ENCODE measurements around the gene PKD2L1. TPM values are rescaled to one million over a fixed set of nuclear protein-coding genes. Genes with fewer than 3 reads are reported as not detected.
"Not testable (repeated sequence)": the region's sequence is repeated elsewhere in the genome, so short reads cannot be mapped to it uniquely, and the experiment has no call there.

Gene PKD2L1
- polyA plus RNA-seq (2011; rRNA removed) = not detected in 2 replicates
- polyA minus RNA-seq (2011; rRNA and poly(A)+ RNA removed) = not detected in 2 replicates

GRCh38 chr10:100330079-100330478 is at the start of gene PKD2L1:
Gene PKD2L1 (minus strand): TSS chr10:100330228. CDS start chr10:100330103, 125 bp downstream.
- no peak within 1 kb of the TSS for H3K4me3 ChIP-seq (ENCODE audit: low read depth, low read length)
- CTCF ChIA-PET = interaction anchor here (0.9 to 2.6 kb wide), 2 partner anchors 9 to 104 kb away, joined by 3 to 12 read pairs; no protein-coding TSS in a partner anchor
- TF ChIP-seq, protein P1, sequence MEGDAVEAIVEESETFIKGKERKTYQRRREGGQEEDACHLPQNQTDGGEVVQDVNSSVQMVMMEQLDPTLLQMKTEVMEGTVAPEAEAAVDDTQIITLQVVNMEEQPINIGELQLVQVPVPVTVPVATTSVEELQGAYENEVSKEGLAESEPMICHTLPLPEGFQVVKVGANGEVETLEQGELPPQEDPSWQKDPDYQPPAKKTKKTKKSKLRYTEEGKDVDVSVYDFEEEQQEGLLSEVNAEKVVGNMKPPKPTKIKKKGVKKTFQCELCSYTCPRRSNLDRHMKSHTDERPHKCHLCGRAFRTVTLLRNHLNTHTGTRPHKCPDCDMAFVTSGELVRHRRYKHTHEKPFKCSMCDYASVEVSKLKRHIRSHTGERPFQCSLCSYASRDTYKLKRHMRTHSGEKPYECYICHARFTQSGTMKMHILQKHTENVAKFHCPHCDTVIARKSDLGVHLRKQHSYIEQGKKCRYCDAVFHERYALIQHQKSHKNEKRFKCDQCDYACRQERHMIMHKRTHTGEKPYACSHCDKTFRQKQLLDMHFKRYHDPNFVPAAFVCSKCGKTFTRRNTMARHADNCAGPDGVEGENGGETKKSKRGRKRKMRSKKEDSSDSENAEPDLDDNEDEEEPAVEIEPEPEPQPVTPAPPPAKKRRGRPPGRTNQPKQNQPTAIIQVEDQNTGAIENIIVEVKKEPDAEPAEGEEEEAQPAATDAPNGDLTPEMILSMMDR (IDR thresholded peaks at IDR 0.05; ENCODE audit: low read depth, low read length) = no peak
- peaks cover 44% of the 10 kb centered on the region for H3K27me3 ChIP-seq (ENCODE audit: control insufficient read depth, insufficient read depth, low read length)
- H3K27ac ChIP-seq (ENCODE audit: low read depth, low read length) = no peak within 1 kb of the TSS
- POLR2A ChIA-PET = no interaction called here
- DNase-seq (ENCODE audit: low read depth, low spot score) = no peak
- no peaks in the 10 kb centered on the region for H3K9me3 ChIP-seq (ENCODE audit: control insufficient read depth, insufficient read depth, low read length)

DNA sequence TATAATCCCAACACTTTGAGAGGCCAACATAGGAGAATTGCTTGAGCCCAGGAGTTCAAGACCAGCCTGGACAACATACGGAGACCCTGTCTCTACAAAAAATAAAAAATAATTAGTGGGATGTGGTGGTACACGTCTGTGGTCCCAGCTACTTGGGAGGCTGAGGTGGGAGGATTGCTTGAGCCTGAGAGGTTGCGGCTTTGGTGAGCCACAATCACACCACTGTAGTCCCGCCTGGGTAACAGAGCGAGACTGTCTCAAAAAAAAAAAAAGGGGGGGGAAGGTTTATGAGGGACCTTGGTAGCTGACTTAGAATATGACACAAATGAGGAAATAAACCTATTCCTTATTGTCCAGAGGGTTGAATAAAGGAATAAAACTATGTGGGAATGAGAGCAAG is 47.8 kb upstream of the PKD2L1 start:
- DNase-seq (ENCODE audit: low read depth, low spot score) = no peak
- TF ChIP-seq, protein P1 (IDR thresholded peaks at IDR 0.05; ENCODE audit: low read depth, low read length) = no peak
- no peak overlapping the region for H3K4me3 ChIP-seq (ENCODE audit: low read depth, low read length)
- no peaks in the 10 kb centered on the region for H3K27me3 ChIP-seq (ENCODE audit: control insufficient read depth, insufficient read depth, low read length)
- CTCF ChIA-PET = interaction anchor here (1.1 to 1.2 kb wide), 2 partner anchors 36 to 39 kb away, joined by 3 read pairs; no protein-coding TSS in a partner anchor
- no peaks in the 10 kb centered on the region for H3K9me3 ChIP-seq (ENCODE audit: control insufficient read depth, insufficient read depth, low read length)
- POLR2A ChIA-PET = no interaction called here
- no peak overlapping the region for H3K27ac ChIP-seq (ENCODE audit: low read depth, low read length)

DNA sequence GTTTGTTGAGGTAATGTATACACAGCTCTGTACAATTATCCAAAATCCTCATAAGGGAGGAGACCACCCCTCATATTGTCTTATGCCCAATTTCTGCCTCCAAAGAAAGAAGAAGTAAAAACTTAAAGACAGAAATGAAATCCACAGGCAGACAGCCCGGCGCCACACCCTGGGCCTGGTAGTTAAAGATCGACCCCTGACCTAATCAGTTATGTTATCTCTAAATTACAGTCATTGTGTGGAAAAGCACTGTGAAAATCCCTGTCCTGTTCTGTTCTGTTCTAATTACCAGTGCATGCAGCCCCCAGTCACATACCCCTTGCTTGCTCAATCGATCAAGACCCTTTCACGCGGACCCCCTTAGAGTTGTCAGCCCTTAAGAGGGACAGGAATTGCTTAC is 46.6 kb upstream of the PKD2L1 start:
- H3K9me3 ChIP-seq (ENCODE audit: control insufficient read depth, insufficient read depth, low read length); H3K27me3 ChIP-seq (ENCODE audit: control insufficient read depth, insufficient read depth, low read length); POLR2A ChIA-PET; DNase-seq (ENCODE audit: low read depth, low spot score); H3K27ac ChIP-seq (ENCODE audit: low read depth, low read length); H3K4me3 ChIP-seq (ENCODE audit: low read depth, low read length); CTCF ChIA-PET: not testable (repeated sequence)

DNA sequence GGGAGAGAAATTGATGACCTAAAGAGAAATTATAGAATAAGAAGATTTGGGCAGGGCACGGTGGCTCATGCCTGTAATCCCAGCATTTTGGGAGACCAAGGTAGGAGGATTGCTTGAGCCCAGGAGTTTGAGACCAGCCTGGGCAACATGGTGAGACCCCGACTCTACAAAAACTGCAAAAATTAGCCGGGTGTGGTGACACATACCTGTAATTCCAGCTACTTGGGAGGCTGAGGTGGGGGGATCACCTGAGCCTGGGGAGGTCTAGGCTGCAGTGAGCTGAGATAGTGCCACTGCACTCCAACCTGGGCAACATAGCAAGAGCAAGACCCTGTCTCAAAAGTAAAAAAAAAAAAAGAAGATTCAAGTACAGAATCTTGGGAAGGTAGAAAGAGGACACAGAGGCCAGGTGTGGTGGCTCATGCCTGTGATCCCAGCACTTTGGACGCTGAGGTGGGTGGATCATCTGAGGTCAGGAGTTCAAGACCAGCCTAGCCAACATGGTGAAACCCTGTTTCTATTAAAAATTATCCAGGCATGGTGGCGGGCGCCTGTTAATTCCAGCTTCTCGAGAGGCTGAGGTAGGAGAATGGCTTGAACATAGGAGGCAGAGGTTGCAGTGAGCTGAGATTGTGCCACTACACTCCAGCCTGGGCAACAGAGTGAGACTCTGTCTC is 44.8 kb upstream of the PKD2L1 start:
- CTCF ChIA-PET = interaction anchor here (0.6 to 1.6 kb wide), 3 partner anchors 58 to 298 kb away, joined by 3 to 4 read pairs (median 3); no protein-coding TSS in a partner anchor

GRCh38 chr10:100374200-100374655 is 44.2 kb upstream of the PKD2L1 start:
- peak overlapping the region; percentile 74 for H3K4me3 ChIP-seq (ENCODE audit: low read depth, low read length)
- H3K27me3 ChIP-seq (ENCODE audit: control insufficient read depth, insufficient read depth, low read length) = no peaks in the 10 kb centered on the region
- peak overlapping the region; percentile 100 for H3K27ac ChIP-seq (ENCODE audit: low read depth, low read length)
- H3K9me3 ChIP-seq (ENCODE audit: control insufficient read depth, insufficient read depth, low read length) = no peaks in the 10 kb centered on the region
- TF ChIP-seq, protein P1 (IDR thresholded peaks at IDR 0.05; ENCODE audit: low read depth, low read length) = no peak
- CTCF ChIA-PET = interaction anchor here (1.3 to 1.7 kb wide), 7 partner anchors 27 to 162 kb away, joined by 3 to 9 read pairs (median 4); partner anchors contain the start of genes BLOC1S2, HIF1AN and SCD
- DNase-seq (ENCODE audit: low read depth, low spot score) = no peak
- POLR2A ChIA-PET = interaction anchor here (0.6 to 2.0 kb wide), 7 partner anchors 10 to 181 kb away, joined by 3 to 38 read pairs (median 4); partner anchors contain the start of genes BLOC1S2, HIF1AN and SCD

More for the DNA sequence above, 44.8 kb upstream of the PKD2L1 start:
- H3K9me3 ChIP-seq (ENCODE audit: control insufficient read depth, insufficient read depth, low read length); H3K27me3 ChIP-seq (ENCODE audit: control insufficient read depth, insufficient read depth, low read length); DNase-seq (ENCODE audit: low read depth, low spot score): not testable (repeated sequence)
- Histone ChIP-seq H3K4me3 (ENCODE audit: low read depth, low read length) (peak overlapping the region; percentile 74), H3K27ac (ENCODE audit: low read depth, low read length) (peak overlapping the region; percentile 100)
- POLR2A ChIA-PET = interaction anchor here (0.6 to 2.0 kb wide), 5 partner anchors 10 to 180 kb away, joined by 3 to 38 read pairs (median 4); partner anchors contain the start of genes HIF1AN and SCD
